Epithelial cell of prostate (primary cell): Measurements from ENCODE around the gene PLBD1.
A peak's percentile ranks its signal among the peaks of the same experiment; 100 is the strongest.

Experiments used
- DNase-seq: peaks from one replicate; pipeline ENCODE4 v3.0.0-alpha.2; 2011; ENCODE audit warnings: low read depth, low spot score
- H3K27ac ChIP-seq: fragments of 450-650 bp; 2 replicates; pipeline ENCODE4 v1.5.1; 2017; ENCODE audit warnings: mild to moderate bottlenecking

Gene PLBD1

DNA sequence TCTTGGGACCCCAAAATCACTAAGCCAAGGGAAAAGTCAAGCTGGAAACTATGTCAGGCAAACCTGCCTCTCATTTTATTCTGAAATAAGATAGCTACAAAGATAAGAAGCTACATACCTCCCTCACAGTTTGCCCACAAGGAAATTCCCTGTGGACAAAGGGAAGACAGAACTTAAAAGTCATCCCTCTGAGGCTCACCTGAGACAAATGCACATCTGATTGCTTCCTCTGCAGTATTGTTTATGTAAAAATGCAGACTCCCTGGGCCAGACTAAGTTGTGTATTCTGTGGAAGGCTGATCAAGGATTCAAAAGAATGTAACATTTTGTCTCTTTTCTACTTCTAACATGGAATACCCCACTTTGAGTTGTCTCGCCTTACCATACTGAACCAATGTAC is 2.5 kb upstream of the PLBD1 start:
- H3K27ac ChIP-seq = no peak overlapping the region
- no peak for DNase-seq

DNA sequence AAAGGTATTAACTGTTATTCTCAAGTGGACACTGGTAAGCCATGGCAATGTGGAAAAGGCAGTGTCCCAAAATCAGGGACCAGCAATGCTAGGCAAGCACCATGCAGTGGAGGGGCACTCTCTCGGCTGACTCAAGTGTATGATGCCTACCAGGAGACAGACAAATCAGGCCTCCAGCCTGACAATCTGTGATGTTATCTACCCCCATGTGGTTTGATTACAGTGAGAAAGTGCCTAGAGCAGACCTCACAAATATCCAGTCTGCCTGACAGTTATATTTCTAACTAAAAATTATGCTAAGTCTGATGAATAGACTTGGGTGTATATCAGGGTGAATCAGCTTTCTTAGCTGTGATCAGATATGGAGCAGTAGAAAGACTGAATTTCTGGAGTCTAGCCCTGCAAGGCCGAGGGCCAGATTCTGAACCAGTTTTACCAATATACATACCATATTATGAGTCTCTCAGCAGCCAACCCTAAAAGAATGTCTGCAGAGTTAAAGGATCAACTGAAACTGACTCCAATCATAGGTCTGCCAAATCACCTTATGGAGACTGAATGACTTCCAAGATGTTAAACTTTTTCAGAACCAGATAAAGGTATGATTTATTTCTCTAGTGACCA is 3.2 kb downstream of the PLBD1 start:
- DNase-seq = no peak
- no peak overlapping the region for H3K27ac ChIP-seq

DNA sequence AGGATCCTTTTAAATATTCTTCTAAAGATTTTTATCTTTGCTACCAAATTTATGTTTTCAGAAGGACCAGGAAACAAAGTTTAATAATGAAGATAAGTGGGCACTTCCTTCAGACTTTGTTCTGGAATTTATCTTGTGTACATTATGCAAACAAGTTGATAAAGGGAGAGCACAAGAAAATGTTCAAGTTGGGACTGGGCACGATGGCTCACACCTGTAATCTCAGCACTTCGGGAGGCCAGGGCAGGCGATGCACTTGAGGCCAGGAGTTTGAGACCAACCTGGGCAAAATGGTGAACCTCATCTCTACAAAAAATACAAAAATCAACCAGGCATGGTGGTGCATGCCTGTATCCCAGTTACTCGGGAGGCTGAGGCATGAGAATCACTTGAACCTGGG is 4.6 kb downstream of the PLBD1 start:
- no peak overlapping the region for H3K27ac ChIP-seq
- DNase-seq = no peak

DNA sequence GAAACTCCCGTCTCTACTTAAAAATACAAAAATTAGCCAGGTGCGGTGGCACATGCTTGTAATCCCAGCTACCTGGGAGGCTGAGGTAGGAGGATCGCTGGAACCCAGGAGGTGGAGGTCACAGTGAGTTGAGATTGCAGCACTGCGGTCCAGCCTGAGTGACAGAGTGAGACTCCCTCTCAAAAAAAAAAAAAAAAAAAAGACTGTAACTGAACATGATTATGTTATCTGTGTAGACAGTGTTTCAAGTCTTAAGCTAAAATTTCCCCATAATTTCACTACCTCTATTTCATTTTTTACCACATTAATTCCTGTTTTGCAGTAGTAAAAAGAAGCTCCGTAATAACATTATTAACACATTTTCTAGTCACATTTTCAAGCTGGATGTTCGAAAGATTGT is 5.4 kb downstream of the PLBD1 start:
- DNase-seq = no peak
- H3K27ac ChIP-seq = no peak overlapping the region

DNA sequence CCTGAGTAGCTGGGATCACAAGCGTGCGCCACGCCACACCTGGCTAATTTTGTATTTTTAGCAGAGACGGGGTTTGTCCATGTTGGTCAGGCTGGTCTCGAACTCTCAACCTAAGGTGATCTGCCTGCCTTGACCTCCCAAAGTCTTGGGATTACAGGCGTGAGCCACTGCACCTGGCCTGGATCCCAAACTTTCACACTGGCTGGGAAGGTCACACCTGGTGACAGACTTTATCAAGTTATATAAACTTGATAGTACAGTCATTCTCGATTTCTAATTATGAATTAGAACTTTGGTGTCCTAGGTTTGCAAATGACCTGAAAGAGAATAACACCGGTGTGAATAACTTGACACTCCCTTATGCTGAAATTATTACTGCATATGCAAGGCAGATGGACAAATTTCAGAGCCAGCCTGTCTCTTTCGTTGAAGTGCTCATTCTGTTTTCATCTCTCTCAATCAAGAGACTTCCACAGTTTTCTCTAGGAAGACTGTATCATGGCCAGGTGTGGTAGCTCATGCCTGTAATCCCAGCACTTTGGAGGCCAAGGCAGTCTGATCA is 5.9 kb downstream of the PLBD1 start:
- no peak for DNase-seq
- H3K27ac ChIP-seq = no peak overlapping the region

DNA sequence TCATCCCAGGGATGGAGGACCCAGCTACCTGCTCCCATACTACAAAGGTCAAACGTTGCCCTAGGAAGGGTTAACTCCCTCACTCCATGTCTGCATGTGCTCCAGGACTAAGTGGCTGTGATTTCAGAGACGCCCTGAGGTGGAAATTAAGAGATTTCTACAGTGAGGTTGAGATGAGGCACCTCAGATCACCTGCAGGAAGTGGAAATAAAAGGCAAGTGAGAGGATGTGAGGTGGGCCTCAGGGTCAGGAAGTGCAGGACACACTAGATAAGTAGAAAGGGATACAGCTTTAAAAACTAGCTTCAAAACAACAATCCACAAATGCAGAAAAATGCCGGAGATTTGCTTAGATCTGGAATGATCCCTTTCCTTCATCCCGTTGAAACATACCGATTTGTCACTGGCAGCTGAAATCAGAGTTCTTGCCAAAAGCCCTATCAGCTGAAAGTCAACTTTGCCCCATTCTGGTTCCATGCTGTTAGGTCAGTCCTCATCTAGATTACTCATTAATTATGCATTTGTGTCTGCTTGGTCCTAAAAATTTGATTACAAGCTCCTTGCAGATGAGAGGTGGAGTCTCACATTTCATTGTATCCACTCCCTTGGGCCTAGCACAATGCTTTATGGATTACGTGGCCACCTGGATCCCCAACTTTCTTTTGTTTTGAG is 6.6 kb downstream of the PLBD1 start:
- DNase-seq = no peak
- H3K27ac ChIP-seq = no peak overlapping the region

DNA sequence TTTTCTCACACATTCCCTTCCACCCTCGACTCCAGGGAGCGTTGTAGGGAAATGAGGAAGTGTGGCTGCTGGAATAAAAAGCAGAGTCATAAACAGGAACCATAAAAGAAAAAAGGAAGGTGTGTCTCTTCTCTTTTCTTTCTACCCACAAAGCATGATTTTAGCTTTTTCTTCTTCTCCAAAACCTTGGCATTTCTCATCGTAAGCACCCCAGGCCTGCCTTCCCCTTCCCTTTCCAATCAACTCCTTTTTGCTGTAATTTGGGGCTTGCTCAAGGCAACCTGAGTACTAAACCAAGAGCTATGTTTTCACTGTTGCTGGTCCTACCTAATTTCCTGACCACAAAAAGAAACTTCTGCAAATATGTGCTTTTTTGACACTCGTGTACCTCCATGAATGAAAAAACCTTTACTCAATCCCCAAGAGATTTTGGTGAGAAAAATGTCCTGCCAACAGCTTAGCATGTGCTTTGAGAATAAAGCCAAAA is 9.2 kb downstream of the PLBD1 start:
- no peak overlapping the region for H3K27ac ChIP-seq
- no peak for DNase-seq

DNA sequence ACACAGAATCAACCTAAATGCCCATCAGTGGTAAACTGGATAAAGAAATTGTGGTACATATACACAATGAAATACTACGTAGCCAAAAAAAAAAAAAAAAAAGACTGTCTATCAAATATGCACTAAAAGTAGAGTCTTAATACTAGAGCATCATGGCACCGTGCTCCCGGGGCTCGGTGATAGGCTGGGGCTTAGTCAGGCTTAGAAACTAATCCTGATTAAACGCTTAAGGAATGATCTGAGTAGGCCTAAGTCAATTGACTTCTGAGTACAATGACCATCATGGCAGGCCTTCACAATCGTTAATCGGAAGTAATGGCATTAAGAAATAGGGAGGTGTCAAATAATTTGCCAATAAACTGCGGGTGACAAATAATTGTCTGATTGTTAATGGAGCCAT is 9.7 kb downstream of the PLBD1 start:
- H3K27ac ChIP-seq = no peak overlapping the region
- DNase-seq = no peak

DNA sequence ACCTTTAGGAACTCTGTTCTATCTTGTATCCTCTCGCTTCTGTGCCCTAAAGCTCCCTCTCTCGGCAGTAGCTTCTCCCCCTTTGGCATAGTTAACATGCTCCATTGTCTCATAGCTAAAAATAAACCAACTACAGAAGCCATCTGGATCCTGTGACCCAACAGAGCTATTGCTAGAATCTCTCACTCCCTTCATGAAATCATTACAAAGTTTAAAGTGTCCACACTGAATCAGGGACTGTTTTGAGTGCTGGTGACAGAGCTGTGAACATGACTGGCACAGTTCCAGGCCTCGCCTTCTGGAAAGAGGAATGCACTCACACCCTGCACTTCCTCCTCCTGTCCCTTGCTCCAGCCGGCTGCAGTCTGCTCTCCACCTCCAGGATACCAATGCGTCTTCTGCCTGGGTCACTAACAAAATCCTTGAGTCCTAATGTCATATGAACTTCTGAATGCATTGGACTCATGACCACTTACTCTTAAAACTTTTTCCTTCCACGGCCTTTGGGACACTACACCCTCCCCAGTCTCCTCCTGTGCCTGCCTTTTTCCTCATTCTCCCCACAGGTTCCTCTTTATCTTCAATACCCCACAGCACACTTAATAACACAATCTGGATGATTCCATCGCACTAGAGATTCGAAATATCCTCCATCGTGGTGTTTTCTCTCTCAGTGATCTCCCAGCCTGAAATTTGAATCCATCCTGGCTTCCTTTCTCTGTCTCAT is 13.2 kb downstream of the PLBD1 start:
- H3K27ac ChIP-seq = peak overlapping the region; percentile 43
- DNase-seq = peak; percentile 31

DNA sequence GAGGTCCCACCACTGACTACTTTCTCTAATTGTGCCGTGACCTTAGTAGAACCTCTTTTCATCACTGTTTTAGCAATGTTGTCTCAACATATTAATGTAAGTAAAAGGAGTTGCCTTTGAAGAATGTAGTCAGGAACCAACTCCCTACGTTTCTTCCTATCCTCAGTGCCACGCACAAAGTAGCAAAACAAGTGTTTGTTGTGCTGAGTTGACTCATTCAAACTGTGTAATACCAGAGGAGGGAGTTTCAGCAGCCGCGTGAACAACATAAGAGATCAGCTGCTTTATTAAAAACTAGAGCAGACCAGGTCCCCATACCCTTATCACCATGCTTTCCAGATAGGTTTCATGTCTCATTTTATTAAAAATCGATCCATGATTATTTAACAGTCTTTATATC is 19.1 kb downstream of the PLBD1 start:
- no peak overlapping the region for H3K27ac ChIP-seq
- no peak for DNase-seq

DNA sequence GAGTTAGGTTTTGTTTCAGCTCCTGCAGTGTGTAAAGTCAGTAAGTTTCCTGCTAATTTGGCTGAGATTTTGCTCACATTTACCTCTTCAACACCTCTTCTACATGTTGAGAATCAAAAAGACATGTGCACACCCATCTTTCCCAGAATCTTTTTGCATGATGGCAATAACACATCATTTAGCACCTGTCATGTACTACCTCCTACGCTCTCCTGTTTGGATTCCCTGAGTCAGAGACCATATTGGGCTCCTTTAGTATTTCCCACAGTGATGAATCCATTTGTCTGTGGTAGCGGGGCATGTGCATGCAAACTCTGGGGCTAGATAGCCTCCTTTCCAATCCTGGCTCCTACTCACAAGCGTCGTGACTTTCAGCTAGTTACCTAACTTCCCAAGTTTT is 20.1 kb downstream of the PLBD1 start:
- no peak for DNase-seq
- H3K27ac ChIP-seq = no peak overlapping the region

DNA sequence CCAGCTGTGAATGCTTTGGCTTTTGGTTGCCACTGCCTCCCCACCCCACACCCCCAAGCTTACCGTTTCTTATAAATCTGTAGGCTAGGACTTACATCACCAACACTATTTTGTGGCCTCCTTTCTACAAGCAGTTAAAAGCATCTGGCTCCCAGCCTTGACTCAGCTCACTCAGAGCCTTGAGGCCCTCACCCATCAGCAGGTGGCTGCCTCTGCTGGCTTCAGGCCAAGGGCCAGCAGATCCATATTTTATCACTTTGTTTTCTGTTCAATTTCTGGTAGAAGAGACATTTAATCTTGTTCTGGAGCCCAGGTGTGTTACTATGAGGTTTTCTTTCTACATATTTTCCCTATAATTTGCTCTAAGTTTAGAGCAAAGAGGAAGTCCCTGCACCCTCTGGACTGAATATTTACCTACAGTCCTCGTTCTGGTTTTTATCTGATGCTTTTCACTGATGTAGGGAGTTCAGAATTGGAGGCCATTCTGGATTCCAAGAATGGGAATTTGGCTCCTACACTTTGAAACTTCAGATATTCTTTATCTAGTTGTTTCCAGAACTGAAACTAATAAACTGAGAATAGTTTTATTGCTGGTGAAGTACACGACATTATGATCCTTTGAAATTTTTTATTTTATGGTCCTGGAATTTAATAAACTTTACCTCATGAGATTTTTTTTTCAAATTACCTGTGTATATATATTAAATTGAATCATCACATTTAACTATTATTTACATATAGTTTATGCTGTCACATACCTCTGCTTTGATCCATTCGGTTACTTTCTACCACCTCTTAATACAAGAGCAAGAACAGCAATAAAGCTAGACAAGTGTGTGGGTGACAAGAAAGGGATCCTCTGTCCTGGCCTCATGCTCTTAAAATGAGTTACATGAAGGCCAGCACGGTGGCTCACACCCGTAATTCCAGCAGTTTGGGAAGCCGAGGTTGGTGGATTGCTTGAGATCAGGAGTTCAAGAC is 22.2 kb downstream of the PLBD1 start:
- H3K27ac ChIP-seq = no peak overlapping the region
- DNase-seq = no peak

DNA sequence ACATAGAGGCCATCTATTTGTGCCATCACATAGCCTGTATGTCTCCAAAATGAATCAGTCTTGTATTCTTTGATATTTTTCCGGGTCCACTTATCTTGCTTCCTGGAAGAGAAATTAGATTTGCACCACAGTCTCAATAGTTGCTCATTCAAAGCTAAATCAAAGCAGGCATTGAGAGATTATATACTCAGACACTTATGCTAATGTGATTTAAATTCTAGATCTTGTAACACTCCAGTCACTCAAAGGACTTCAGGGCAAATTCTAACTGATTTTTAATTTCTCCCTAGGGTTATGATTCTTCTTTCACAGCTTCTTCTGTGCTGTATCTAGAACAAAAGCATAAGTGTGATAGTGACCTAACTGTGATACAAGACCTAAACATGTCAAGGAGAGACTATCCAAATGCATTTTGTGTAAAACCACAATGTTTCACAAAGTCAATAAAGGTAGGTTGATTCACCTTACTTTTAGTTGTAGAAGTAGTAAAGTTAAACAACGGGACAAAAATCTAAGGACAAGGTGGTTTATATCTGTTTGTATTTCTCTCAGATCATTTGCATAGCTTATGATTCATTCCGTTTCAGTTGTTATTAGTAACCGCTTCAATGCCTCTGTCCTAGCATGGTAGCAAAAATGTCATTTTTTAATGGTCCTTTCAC is 26.8 kb downstream of the PLBD1 start:
- peak; percentile 20 for DNase-seq
- H3K27ac ChIP-seq = no peak overlapping the region

DNA sequence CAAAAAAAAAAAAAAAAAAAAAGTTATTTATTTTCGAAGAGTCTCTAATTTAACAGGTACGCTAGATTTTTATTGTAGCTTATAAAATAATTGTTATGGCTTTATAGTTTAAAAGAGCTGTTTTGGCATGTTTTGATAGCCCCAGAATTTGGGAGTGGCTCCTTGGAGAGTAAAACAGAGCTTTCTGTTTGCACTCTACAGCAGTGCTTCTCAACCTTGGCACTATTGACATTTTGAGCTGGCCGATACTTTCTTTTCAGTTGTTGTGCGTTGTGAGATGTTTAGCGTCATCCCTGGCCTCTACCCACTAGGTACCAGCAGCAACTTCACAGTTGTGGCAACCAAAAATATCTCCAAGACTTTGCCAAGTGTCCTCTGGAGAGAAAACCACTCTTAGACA is 30.6 kb downstream of the PLBD1 start:
- H3K27ac ChIP-seq = no peak overlapping the region

DNA sequence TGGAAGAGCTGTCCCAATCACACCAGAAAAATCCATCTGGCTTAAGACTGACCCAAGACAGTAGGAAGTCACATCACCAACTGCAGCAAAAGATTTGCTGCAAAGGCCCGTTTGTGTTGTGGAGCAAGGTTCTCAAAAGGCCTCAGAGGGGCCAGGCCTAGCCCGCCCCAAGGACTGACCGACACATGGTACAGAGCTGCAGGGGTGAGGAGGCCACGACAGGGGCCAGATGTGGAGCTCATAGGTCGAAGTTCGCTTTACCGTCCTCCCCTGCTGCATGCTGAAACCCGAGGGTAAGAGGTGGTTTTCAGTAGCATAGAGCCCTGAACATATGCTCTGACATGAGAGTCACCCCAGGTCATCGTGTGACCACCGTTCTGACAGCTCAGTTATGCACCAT is 35.5 kb downstream of the PLBD1 start:
- DNase-seq = no peak
- no peak overlapping the region for H3K27ac ChIP-seq

More for the DNA sequence above, 30.6 kb downstream of the PLBD1 start:
- DNase-seq = no peak

DNA sequence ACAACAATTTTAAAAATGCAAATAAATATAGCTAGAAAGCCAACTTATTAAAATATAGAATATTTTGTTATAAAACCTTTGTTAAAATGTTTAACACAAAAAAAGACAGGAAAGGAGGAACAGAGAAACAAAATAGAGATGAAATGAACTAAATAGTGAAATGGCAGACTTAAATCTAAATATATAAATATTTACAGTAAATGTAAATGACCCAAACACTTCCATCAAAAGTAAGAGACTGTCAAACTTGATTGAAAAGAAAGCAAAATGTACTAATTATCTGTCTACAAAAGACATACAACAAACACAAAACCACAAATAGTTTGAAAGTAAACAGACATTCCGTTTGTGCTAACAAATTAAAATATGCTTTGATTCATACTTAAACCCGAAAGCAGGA is 41.7 kb downstream of the PLBD1 start:
- DNase-seq = no peak

DNA sequence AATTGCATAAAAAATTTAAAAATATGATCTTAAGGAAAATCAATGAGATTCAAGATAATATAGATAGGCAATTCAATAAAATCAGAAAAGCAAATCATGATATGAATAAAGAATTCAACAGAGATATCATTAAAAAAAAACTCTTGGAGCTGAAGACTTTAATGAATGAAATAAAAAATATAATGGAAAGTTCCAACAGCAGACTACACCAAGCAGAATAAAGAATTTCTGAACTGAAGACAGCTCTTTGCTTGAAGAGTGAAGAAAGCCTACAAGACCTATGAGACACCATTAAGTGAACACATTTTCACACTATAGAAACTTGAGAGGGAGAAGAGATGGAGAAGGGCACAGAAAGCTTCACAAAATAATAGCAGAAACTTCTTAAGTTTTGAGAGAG is 45.9 kb downstream of the PLBD1 start:
- DNase-seq = no peak
- H3K27ac ChIP-seq = no peak overlapping the region

More for the DNA sequence above, 41.7 kb downstream of the PLBD1 start:
- no peak overlapping the region for H3K27ac ChIP-seq

DNA sequence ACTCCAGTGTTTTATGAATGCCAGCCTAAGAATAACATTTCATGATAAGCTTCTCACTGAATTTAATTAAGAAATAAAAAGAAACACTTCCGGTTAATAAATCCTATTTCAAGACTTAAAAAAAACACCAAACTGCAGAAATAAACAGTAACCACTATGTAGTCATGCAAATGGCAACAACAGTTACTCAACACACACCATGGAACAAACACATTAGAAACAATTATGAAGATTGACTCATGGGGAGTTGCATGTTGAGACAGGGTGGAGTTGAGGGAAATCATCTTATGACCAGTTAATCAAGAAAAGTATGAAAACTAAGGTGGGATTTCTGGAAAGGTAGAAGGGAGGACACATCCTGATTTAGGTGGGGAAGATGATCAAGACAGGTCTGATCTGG is 52.7 kb downstream of the PLBD1 start:
- peak overlapping the region; percentile 82 for H3K27ac ChIP-seq
- DNase-seq = peak; percentile 76

DNA sequence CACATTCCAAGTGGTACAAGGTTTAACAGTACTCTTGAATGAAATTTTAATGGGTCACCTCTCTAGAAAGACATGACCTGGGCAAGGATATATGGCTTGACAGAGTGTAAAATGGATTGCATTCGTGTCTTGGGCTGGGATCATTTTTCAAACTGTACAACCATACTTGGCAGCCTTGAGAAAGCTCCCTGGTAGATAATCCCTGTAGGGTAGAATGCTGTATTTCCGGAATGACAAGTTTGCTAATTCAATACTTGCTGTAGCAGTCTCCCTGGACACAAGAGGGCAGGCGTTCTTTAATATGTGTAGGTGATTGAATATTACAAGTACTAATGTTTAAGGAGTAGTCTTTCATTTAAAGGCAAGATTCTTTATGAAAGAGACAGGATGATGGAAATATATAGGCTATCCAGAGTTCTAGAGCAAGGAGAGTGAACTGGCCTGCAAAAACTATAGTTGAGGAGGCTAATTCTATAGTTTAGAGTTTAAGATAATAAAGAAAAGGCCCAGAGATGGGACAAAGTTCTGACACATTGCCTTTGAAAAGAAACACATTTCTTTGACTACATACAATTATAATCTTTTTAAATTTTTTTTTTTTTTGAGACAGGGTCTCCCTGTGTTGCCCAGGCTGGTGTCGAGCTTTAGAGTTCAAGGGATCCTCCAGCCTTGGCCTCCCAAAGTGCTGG is 53.4 kb downstream of the PLBD1 start:
- DNase-seq = peak; percentile 78

More for the DNA sequence above, 53.4 kb downstream of the PLBD1 start:
- peak overlapping the region; percentile 82 for H3K27ac ChIP-seq
